Mammary epithelial cell (primary cell): Measurements from ENCODE around the gene MYCBPAP.

Source experiments
- CTCF ChIP-seq, 2 donors: IDR thresholded peaks in 1 of 2; conservative IDR thresholded peaks in 1 of 2; 2 replicates each; pipeline ENCODE4 v1.5.1; 2011 to 2012; ENCODE audit warnings: inconsistent platforms in 2 of 2, low read length in 2 of 2, mild to moderate bottlenecking in 2 of 2, control low read depth in 1 of 2, low read depth in 1 of 2; ENCODE audit not compliant: insufficient read depth in 1 of 2; ENCODE audit errors: extremely low read depth in 1 of 2
- EZH2 ChIP-seq: IDR thresholded peaks from 2 replicates; pipeline ENCODE4 v1.6.1; 2012; ENCODE audit warnings: low read length, inconsistent platforms, borderline replicate concordance

GRCh38 chr17:50508573-50509460, 578 bp downstream of the MYCBPAP start:
- no peak for TF ChIP-seq CTCF (conservative IDR thresholded peaks at IDR 0.05 in 1 of 2, IDR thresholded peaks at IDR 0.05 in 1 of 2; ENCODE audit: extremely low read depth in 1 of 2, insufficient read depth in 1 of 2, low read depth in 1 of 2, low read length in 2 of 2)
- no peak for TF ChIP-seq EZH2
